Measurements from ENCODE around the gene DNMT3L. TPM values are rescaled to one million over a fixed set of nuclear protein-coding genes. Genes with fewer than 3 reads are reported as not detected.

DNMT3L gene
- total and polyA plus RNA-seq, 8 donors, result not detected

- Histone ChIP-seq H3K36me3 (no peaks in the 10 kb centered on the region), H3K9me3 (no peaks in the 10 kb centered on the region), H3K4me3 (no peak overlapping the region), H3K27me3 (no peaks in the 10 kb centered on the region), H3K27ac (no peak overlapping the region), H3K4me1 (peaks cover 4 to 30% (median 5%) of the 10 kb centered on the region in 3 donors)
- ATAC-seq (no peak), FAIRE-seq (no peak), DNase-seq (no peak)
- intact Hi-C loops (cut with DNase I), result no loop called here
- TF ChIP-seq CTCF (IDR thresholded peaks at IDR 0.05), result no peak
- WGBS, 2 donors, result 70 to 81% methylated on average over 2 of the region's 2 CpGs
Observed at GRCh38 chr21:44298301-44298700, 36.6 kb upstream of the DNMT3L start.

- 11 to 20% methylated on average over 21 to 22 of the region's 22 CpGs for WGBS, 2 donors
- ATAC-seq (peak; percentile 42 to 70 (median 66)), DNase-seq (peak; percentile 66 to 90 (median 82)), FAIRE-seq (no peak)
- H3K9me3 ChIP-seq, result no peaks in the 10 kb centered on the region
- H3K27ac ChIP-seq, result no peak overlapping the region
- H3K4me3 ChIP-seq, result no peak overlapping the region
- H3K4me1 ChIP-seq, result peaks cover 4 to 24% (median 5%) of the 10 kb centered on the region in 3 donors
- H3K36me3 ChIP-seq, result no peaks in the 10 kb centered on the region
- intact Hi-C loops (cut with DNase I), result no loop called here
- no peaks in the 10 kb centered on the region for H3K27me3 ChIP-seq
- TF ChIP-seq CTCF (IDR thresholded peaks at IDR 0.05), result peak; percentile 47 to 71 (median 59)
Observed at GRCh38 chr21:44297525-44298290, 36.0 kb upstream of the DNMT3L start.

- FAIRE-seq (no peak), DNase-seq (peak in 2 of 6 donors; percentile 26 to 77), ATAC-seq (no peak)
- no peak for TF ChIP-seq CTCF (IDR thresholded peaks at IDR 0.05)
- no peak overlapping the region for H3K27ac ChIP-seq
- no peaks in the 10 kb centered on the region for H3K9me3 ChIP-seq
- intact Hi-C loops (cut with DNase I), result no loop called here
- no peaks in the 10 kb centered on the region for H3K36me3 ChIP-seq
- H3K27me3 ChIP-seq, result no peaks in the 10 kb centered on the region
- peaks cover 4 to 16% (median 5%) of the 10 kb centered on the region in 3 donors for H3K4me1 ChIP-seq
- H3K4me3 ChIP-seq, result no peak overlapping the region
- WGBS, 2 donors, result 45 to 62% methylated on average over 13 of the region's 13 CpGs
Observed at GRCh38 chr21:44296916-44297315, 35.2 kb upstream of the DNMT3L start.

- Histone ChIP-seq H3K4me3 (no peak overlapping the region), H3K4me1 (peaks cover 4 to 8% (median 4%) of the 10 kb centered on the region in 3 donors), H3K27ac (no peak overlapping the region), H3K36me3 (no peaks in the 10 kb centered on the region), H3K9me3 (no peaks in the 10 kb centered on the region), H3K27me3 (no peaks in the 10 kb centered on the region)
- no peak for TF ChIP-seq CTCF (IDR thresholded peaks at IDR 0.05)
- peak in 1 of 6 donors; percentile 65 for DNase-seq
- intact Hi-C loops (cut with DNase I), result no loop called here
- no peak for FAIRE-seq
- 53 to 75% methylated on average over 10 to 12 of the region's 12 CpGs for WGBS, 2 donors
- ATAC-seq, result no peak
Observed at GRCh38 chr21:44296103-44296519, 34.4 kb upstream of the DNMT3L start.

- 65 to 67% methylated on average over 10 of the region's 10 CpGs for WGBS, 2 donors
- no peak for FAIRE-seq
- no peak for ATAC-seq
- no peaks in the 10 kb centered on the region for H3K27me3 ChIP-seq
- TF ChIP-seq CTCF (IDR thresholded peaks at IDR 0.05), result no peak
- intact Hi-C loops (cut with DNase I), result no loop called here
- H3K4me3 ChIP-seq, result no peak overlapping the region
- H3K27ac ChIP-seq, result no peak overlapping the region
- no peaks in the 10 kb centered on the region for H3K36me3 ChIP-seq
- H3K4me1 ChIP-seq, result peaks cover 0 to 5% (median 4%) of the 10 kb centered on the region in 3 donors
- H3K9me3 ChIP-seq, result no peaks in the 10 kb centered on the region
- DNase-seq, result peak in 1 of 6 donors; percentile 15
Observed at GRCh38 chr21:44295646-44296045, 33.9 kb upstream of the DNMT3L start.

Data from pancreas (tissue), 10 donors.